NOMO-1 treated with dmso at 0.1 percent for 144 hours (cell line): ENCODE results near the gene NEURL1.

ENCODE experiments used
- DNase-seq: peaks from one replicate; lab custom pipeline; 2025; ENCODE audit not compliant: unreplicated experiment; lab: John Stamatoyannopoulos, UW

The NEURL1 gene

DNA sequence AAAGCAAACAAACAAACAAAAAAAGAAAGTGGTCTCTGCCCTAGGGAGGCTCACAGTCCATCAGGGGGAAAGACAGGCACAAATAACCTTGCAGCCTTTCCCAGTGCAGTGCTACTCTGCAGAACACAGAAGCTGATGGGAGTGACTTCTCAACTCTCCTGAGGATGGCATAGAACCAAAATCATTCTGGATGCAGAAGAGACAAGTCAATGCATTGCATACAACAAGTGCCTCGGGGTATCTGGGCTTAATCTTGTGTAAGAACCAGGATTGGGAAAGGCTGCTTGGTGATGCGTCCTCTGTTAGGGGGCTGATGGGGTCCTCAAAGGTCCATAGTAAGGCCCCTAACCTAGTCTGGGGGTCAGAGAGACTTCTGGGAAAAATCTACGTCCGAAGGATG lies 68.9 kb downstream of the NEURL1 start:
- DNase-seq, result no peak

DNA sequence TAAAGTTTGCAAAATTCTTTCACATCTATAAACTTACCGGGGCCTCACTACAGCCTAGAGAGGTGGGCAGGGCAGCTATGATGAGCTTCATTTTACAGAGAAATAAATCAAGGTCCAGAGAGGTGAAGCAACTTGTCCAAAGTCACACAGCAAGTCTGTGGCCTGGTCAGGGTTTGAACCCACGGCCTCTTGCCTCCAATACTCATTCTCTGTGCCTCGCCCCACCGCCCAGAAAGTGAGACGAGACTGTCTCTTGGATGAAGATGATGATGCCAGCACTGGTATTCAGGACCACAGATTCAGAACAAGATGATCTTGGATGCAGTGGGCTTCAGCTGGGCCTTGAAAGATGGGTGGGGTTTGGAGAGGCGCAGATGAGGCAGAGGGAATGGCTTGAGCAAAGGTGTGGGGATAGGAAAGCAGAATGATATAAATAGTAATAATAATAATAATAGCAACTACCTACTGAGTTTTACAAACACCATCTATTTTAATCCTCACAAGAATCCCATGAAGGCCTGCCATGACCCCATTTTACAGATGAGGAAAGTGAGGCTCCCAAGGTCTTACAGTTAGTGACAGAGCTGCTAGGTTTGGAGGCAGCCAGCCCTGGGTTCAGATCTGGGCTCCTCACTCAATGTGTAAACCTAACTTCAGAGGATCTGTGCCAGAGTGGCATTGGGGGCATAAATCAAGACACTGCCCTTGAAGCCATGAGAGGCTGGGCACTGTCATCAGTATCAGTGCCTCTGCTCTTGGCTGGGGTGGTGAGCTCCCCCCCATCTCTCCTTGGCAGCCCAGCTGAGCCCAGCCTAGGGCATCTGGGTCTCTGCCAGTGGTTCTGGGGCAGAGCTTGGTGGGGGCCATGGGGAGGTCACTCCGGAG lies 70.0 kb downstream of the NEURL1 start:
- no peak for DNase-seq

DNA sequence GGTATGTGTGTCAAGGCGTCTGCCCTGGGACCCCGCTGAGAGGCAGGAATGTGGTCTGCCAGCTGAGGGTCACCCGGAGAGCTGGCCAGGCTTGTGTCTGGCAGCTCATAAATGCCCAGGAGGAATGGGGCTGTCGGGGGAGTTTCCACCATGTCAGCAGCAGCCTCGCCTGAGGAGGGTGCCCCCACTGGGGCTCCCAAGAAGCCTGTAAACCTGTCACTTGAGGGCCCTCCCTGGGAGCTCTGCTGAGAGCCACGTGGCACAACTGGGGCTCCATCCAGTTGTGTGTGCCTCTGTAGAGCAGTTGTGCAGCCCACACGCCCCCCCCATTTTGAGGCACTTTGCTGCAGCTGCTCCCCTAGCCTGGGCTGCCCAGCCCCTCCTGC lies 70.6 kb downstream of the NEURL1 start:
- no peak for DNase-seq

DNA sequence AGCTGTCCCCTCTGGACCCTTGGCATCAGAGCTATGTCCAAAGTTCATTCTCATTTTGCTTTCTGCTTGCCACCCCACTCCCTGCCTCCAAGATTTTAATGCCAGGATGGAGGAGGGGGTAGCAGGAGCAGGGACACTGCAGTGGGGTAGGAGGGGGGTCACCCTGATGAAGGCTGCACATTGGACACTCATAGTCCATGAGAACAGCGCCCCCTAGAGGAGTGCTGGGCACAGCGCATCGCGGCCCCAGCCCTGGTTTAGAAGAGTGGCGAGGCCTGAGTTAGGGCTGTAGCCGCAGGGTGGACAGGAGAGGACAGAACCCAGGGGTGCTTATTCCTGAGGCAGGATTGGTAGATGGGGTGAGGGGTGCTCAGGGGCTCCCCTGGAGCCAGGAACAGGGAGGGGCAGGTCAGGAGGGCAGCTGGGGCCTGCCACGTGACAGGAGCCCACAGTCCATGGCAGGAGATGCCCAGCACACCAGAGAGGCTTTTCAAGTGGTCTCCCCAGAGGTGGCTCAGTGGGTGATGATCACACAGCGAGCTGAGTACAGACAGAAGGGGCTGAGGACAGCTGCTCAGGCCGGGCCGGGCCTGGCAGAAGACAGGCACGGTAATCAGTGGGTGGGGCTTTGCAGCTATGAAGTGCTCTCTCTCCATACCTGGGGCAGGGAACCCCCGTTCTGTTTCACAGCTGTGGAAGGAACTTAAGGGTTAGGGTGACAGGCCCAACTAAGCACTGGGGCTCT lies 71.4 kb downstream of the NEURL1 start:
- no peak for DNase-seq

DNA sequence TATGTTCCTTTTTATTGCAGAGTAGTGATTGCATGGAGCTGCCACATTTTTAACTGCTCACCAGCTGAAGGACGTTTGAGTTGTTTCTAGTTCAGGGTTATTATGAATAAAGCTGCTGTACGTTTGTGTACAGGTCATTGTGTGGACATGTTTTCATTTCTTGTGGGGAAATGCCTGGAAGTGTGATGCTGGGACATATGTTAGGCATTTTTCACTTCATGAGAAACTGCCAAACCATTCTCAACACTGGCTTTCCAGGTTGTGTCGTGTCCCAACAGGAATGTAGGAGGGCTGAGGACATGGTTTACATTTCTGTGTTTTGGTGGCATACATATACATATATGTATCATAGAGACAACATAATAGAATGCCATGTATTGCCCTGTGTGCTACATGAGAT lies 73.0 kb downstream of the NEURL1 start:
- DNase-seq, result no peak

DNA sequence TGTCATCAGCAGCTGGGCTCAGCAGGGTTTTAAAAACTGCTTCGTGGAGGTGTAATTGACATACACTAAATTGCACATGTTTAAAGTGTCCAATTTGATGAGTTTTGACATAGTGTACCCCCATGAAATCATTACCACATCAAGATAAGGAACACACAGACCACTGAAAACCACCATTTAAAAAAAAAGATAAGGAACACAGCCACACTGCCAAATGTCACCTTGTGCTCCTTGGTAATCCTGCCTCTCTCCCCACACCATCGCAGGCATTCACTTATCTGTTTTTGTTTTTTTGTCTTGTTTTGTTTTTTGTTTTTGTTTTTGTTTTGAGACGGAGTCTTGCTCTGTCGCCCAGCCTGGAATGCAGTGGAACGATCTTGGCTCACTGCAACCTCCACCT lies 75.0 kb downstream of the NEURL1 start:
- DNase-seq, result no peak

DNA sequence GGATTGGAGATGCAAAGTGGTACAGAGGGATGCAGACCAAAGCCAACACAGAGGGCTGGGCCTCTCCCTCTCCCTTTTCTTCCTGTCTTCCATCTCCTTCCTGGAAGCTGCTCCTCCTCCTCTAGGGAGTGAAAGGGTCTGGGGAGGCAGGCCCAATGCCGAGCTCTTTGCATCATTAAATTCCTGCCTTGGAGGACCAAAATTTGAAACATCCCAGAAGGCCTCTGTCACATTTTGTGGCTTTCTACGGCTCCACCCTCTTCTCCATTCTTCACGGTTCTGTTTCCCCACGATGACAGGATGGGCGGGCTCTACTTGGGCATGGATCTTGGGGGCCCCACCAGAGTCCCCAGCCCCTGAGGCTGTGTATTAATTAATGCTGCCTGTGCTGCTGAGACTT lies 76.4 kb downstream of the NEURL1 start:
- DNase-seq, result no peak

DNA sequence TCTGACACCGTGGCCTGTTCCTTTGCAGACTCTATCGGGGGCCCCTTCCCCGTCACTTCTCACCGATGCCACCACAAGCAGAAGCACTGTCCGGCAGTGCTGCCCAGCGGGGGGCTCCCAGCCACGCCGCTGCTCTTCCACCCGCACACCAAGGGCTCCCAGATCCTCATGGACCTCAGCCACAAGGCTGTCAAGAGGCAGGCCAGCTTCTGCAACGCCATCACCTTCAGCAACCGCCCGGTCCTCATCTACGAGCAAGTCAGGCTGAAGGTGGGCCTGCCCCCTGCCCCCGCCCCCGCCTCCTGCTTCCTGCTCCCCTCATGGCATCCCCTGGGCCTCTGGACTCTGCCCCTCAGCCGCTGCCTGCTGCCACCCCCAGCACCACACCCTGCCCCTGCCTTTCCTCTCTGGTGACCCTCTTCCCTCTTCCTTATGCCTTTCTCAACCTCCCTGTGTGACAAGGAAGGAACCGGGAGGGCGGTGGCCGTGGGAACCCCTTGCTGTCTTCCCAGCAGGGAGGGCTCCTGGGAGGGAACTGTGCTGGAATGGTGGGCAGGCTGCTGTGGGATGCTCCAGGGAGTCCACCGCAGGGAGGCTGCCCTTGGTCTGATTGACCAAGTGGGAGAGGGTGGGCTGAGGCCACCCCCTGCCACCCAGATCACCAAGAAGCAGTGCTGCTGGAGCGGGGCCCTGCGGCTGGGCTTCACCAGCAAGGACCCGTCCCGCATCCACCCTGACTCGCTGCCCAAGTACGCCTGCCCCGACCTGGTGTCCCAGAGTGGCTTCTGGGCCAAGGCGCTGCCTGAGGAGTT lies 77.5 kb downstream of the NEURL1 start:
- DNase-seq, result no peak

DNA sequence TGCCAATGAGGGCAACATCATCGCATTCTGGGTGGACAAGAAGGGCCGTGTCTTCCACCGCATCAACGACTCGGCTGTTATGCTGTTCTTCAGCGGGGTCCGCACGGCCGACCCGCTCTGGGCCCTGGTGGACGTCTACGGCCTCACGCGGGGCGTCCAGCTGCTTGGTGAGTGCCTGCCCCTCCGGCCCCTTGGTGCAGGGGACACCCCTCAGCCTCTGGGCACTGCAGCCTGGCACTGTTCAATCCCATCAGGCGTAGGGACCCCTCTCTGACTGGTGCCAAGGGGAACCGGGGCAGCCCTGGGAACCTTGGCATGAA lies 78.1 kb downstream of the NEURL1 start:
- DNase-seq, result no peak

DNA sequence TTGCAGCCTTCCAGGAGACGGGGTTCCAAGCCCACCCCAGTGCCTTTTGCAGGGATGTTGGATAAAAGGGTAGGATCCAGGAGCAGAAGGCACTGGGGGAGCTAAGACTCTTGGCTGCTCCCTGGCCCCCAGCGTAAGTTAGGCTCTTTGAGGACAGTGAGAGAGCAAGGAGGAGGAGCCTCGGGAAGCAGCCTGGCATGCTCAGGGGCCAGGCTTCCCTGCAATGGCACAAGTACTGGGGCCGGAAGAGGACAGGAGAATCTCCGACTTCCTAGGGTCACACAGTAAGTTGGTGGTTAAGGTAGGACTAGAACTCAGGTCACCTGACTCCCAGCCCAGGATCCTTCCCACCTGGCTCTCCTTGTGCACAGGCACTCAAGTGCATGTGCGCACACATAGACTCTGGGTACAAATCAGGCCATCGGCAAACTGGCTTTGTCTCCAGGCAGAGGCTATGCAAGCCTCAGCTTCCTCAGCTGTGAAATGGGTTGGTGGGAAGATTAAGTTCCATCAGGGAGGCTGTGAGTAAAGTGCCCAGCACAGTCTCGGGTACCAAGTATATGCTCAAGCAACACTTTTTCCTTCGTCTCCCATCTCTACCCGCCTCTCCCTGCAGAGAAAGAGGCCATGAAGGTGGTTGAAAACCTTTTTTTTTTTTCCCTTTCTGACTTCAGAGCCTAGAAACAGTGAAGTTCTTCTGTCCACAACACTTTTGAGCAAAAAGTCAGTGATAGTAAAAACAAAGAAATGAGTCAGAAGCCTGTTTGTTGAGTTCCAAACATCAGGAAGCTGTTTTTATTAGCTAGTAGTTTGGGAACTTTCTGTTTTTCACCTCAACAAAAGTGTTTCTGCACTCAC lies 79.1 kb downstream of the NEURL1 start:
- DNase-seq, result no peak

DNA sequence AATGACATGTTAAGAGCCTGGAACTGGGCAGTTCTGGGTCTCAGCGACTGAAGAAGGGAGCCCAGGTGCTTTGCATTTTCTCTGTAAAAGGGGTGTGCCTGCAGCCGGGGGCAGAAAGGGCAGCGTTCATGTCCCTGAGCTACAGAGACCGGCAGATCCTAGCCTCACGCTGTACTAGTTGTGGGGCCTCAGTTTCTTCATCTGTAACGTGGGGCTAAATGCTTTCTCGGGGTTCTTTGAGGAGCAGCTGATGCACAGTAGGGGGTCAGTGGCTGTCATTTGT lies 79.6 kb downstream of the NEURL1 start:
- DNase-seq, result no peak

DNA sequence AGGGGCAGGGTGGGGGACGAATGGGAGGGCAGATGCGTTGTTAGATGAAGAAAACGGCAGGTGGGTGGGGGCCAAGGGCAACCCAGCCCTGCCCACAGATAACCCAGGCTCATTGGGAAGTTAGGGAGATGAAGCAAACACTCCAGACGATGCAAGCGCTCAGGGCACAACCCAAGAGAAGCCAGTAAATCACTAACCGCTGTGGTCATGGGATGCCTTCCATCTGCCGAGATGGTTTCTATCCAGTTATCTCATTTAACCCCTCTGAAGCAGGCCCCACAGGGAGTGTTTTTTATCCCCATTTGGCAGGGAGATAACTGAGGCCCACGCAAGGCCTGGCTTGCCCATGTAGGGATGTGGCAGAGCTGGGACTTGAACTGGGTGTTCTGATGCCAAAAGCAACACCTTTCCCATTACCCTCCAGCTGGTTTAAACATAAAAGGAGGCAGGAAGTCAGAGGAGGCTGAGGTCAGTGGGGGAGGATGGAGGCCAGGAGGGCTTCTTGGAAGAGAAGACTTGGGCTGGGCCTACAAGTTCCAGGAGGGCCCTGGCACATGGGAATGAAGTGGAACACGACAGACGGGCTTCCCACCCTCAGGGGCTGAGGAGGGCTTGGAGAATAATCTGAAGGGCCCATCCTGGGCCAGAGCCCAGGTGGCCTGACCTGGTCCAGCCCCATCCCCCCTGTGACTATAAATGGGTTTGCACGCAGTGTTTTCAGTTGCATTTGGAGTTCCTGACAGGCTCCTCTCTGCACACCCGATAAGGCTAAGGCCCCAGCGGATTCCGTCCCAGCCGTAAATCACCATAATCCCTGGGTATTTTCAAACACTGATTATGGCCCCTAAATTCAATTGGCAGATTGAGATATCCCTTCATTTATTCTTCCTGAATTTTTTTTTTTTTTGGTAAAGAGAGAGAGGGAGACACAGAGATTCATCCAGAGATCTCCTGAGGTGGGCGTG lies 80.9 kb downstream of the NEURL1 start:
- no peak for DNase-seq

DNA sequence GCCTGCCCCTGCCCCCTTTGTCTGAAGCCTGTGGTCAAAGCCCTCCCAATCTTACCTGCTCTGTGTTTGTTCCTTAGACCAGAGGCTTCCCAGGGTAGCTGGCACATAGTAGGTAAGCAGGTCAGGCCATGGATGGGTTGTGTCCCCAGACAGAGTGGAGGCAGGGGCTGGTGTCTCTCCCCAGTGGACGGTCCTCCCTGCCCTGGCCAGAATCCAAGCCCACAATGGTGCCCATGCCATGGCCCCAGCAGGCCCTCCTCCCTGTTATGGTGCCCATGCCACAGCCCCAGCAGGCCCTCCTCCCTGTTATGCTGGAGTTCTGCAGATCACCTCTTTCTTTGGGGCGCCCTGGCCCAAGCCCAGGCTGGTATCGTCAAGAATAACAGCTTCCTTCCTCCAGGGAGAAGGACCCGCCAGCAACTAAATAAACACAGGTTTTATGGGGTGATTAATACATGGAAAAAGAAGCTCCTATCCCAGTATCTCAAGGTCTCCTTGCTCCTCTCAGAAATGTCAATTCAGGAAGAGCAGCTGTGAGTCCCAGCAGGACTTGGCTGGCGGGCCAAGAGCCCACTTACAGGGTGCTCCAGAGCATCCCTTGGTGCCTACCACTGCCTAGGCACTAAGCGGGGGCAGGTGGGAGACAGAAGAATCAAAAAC lies 82.0 kb downstream of the NEURL1 start:
- DNase-seq, result no peak

DNA sequence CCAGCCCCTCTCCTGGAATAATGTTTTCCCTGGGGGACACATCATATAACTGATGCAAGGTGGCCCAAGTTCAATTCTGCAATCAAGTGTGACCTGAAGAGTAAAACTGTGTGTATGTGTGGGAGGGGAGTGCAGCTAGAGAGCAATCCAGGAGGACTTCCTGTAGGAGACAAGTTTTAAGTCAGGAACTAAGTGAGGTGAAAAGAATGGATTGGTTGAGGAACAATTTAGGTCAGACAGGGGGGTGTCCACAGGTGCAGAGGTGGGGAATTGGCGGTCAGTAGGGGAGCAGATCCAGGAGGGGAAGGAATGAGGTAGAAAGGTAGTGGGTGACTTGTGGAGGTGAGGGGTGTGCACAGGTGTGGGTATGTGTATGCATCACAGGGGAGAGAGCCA lies 82.6 kb downstream of the NEURL1 start:
- no peak for DNase-seq

DNA sequence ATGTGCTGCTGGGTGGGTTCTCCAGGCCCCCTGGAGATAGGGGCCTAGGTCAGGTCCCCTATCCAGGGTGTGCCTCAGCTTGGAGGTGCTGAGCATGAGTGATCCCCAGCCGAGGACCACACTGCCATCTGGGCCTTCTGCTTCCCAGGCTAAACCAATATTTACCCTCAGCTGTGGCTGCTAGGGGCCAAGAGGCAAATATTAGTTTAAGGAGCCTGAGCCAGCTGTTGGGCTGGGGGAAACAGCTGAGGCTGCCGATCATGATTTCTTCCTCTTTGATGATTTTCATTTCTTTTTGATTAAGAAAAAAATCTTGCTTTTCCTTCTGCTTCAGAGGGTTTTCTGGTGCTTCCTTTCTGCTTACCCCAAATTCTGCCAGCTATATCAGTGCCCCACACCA lies 83.4 kb downstream of the NEURL1 start:
- no peak for DNase-seq

DNA sequence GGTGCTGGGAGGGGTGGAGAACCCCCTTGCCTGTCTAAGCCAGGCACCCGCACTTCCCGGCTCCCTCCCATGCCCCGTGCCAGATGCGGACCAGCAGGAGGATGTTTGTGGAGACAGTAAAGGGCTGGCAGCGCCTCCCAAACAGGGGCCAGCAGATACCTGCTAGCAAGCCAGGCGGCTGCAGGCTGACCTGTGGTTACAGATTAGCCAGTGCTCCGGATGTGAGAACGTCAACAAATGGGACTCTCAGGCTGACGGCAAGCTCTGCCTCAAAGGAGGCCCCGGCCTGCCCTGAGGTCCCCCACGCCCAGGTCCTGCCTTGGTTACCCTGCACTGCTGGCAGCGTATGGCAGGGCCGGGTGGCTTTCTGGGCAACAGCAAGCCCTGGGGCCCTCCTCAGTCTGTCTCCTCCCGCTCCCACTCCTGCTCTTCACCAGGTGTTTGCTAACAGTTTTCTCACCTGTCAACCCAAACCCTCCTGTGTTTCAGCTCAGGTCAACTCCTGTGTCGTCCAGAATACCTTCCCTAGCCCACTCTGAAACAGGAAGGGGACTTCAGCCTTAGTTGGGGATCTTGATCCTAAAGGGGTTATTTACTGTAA lies 85.4 kb downstream of the NEURL1 start:
- no peak for DNase-seq

DNA sequence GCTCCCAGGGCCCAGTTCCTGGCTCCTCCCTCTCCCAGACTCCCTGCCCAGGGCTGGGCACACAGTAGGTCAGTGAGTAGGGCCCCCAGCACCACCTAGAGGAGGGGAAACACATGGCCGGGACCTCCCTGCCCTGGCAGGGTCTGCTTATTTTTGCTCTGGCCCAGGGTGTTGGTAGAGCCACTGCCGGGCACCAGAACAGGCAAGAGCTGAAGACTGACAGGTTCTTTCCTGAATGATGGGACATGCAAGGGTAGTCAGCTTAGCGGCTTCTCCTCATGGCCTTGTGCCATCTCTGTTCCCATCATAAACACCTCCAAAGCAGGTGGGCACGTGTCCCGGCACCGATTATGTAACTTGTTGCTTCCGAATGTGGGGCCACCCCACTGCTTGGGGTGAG lies 86.5 kb downstream of the NEURL1 start:
- DNase-seq, result no peak

DNA sequence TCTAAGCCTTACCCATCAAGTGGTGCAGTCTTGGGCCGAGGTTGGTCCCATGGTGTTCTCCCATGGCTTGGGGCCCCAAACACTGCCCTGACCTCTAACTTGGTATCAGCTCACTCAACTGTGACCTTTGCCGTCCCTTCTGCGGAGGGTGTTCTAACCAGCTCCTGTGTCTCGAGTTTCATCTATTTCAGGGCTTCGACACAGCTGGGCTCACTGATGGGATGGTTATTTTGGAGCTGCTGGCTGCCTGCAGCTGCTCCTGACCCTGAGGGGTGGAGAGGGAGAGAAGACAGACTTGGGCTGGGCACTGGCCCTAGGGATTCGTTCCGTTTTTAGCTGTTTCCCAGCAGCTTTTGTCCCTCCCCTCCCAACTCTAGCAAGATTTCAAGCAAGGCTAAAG lies 86.9 kb downstream of the NEURL1 start:
- DNase-seq, result no peak

DNA sequence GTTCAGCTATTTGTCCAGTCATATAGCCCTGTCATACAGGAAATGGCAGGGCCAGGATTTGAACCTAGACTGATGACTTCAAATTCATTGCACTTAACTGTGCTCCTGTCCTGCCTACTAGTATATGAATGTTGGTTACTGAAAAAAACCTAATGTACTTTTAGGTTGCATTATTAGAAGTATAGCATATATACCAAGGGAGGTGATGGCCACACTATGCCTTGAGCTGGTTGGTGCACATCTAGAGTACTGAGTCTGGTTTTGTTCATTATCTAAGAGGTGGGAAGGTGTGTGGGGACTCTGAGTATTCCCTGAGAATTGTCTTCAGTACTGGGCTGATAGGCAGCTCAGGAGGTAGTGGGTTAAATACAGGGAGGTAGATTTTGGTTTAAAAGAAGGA lies 88.0 kb downstream of the NEURL1 start:
- DNase-seq, result no peak
